GM21423 (cell line): ENCODE measurements around the gene HBZ.
"Not testable (repeated sequence)": the region's sequence is repeated elsewhere in the genome, so short reads cannot be mapped to it uniquely, and the experiment has no call there.

Experiments
- ATAC-seq: cut with Tn5 transposase; IDR thresholded peaks from one replicate; pipeline ENCODE4 v1.9.1; 2021; ENCODE audit warnings: mild to moderate bottlenecking, moderate library complexity; ENCODE audit not compliant: unreplicated experiment

HBZ gene

DNA sequence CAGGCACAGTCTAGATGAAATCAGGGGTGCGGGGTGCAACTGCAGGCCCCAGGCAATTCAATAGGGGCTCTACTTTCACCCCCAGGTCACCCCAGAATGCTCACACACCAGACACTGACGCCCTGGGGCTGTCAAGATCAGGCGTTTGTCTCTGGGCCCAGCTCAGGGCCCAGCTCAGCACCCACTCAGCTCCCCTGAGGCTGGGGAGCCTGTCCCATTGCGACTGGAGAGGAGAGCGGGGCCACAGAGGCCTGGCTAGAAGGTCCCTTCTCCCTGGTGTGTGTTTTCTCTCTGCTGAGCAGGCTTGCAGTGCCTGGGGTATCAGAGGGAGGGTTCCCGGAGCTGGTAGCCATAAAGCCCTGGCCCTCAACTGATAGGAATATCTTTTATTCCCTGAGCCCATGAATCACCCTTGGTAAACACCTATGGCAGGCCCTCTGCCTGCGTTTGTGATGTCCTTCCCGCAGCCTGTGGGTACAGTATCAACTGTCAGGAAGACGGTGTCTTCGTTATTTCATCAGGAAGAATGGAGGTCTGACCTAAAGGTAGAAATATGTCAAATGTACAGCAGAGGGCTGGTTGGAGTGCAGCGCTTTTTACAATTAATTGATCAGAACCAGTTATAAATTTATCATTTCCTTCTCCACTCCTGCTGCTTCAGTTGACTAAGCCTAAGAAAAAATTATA is 25.7 kb downstream of the HBZ start:
- no peak for ATAC-seq

DNA sequence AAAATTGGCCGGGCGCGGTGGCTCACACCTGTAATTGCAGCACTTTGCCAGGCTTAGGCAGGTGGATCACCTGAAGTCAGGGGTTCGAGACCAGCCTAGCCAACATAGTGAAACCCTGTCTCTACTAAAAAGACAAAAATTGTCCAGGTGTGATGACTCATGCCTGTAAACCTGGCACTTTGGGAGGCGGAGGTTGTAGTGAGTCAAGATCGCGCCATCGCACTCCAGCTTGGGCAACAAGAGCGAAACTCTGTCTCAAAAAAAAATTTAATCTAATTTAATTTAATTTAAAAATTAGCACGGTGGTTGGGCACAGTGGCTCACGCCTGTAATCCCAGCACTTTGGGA is 26.2 kb downstream of the HBZ start:
- no peak for ATAC-seq

DNA sequence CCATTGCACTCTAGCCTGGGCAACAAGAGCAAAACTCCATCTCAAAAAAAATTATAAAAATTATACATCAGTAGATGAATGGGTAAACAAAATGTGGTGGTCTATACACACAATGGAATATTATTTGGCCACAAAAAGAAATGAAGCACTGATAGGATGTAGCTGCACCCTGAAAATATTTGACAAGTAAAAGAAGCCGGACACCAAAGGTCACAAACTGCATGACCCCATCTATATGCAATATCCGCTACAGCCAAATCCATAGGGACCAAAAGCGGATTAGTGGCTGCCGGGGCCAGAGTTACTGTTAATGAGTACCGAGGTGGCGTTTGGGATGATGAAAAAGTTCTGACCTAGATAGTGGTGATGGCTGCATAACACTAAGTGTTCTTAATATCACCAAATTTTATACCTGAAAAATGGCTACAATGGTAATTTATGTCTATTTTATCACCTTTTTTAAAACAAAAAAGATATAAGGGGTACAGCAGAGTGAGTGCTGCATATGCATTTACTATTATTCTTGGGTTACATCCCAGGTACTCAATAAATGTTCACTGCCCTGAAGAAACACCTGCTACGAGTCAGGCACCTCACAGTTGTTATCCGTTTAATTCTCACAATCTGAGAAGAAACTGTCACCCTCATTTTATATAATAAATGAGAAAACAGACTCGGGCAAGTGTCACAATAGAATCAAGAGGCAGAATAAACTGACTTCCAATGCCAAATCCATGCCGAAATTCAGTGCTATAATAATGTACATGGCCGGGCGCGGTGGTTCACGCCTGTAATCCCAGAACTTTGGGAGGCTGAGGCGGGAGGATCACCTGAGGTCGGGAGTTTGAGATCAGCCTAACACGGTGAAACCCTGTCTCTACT is 27.0 kb downstream of the HBZ start:
- ATAC-seq: no peak

GRCh38 chr16:180101-180675 is 27.7 kb downstream of the HBZ start, which contains the start of gene HBQ1:
HBQ1 (plus strand) TSS chr16:180459; CDS start chr16:180487, 28 bp downstream.
- ATAC-seq: no peak

- ATAC-seq: no peak
Observed at GRCh38 chr16:180681-181564, 28.5 kb downstream of the HBZ start.

DNA sequence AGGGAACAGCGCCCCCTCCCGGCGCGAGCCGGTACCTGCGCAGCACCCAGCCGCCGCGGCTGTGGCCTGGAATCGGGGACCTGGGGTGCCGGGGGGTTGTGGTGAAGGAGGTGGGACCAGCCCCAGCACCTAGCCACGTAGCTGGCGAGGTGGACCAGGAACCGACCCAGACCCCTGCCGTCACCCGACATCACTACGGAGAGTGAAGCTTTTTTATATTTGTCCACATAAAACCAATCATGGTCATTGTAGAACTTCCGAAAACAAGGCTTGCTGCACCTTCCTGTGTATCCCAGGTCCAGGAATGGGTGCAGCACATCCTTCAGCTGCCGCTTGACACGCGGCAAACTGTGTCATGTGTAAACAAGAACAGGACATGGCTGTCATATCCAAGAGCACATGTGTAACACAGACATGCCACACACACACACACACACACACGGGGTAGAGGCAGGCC is 29.1 kb downstream of the HBZ start:
- ATAC-seq: no peak

- ATAC-seq: no peak
Observed at GRCh38 chr16:183005-183404, 30.6 kb downstream of the HBZ start.

DNA sequence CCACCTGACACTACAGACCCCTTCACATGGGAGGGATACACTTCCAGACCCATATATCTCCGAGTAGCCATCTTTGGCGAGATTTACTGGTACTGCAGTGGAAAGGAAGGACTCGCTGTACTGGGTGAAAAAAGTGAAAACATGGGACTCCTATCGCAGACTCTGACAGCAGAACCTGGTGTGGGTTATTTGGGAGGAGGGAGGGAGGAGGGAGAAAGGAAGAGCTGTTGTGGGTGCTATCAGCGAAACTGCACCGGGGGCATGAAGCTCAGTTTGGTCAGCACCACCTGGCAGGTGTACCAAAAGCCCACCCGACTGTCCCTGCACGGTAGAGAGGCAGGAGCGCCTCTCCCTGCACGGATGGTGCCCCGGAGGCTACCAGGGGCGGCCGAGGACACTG is 32.8 kb downstream of the HBZ start:
- no peak for ATAC-seq

- ATAC-seq: no peak
Observed at GRCh38 chr16:185691-186090, 33.2 kb downstream of the HBZ start.

DNA sequence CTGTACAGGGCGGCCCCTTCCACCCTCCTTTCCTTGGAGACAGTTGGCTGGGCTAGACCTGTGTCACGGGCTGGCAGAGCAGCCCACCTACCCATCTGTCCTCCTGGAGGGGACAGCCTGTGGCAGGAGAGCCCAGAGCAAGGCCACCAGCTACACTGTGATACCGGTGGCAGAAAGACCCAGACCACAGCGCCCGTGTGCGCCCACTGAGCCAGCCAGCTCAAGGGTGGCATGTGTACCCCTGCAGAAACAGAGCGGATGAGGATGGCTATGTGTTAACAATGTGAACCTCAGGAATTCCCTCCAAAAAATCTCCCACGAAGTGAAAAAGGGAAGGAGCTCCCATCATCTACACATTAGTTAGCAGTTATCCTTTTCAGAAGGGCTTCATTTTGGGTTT is 34.9 kb downstream of the HBZ start:
- no peak for ATAC-seq

DNA sequence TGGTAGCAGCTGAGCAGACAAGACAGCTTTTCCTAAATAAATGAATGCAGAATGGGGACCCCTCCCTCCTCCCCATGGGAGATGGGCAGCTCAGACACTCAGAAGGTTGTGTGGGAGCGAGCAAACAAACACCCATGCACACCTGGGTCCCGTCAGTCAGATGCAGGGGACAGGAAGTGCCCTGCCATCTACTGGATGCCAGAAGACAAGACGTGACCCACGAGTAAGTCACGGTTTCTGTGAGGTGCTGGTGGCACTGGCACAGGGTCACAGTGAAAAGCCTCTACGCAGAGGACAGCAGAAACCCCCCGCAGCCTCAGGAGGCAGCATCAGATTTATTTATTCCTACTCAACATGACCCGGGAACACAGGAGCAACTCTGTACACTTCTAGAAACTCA is 36.2 kb downstream of the HBZ start:
- no peak for ATAC-seq

DNA sequence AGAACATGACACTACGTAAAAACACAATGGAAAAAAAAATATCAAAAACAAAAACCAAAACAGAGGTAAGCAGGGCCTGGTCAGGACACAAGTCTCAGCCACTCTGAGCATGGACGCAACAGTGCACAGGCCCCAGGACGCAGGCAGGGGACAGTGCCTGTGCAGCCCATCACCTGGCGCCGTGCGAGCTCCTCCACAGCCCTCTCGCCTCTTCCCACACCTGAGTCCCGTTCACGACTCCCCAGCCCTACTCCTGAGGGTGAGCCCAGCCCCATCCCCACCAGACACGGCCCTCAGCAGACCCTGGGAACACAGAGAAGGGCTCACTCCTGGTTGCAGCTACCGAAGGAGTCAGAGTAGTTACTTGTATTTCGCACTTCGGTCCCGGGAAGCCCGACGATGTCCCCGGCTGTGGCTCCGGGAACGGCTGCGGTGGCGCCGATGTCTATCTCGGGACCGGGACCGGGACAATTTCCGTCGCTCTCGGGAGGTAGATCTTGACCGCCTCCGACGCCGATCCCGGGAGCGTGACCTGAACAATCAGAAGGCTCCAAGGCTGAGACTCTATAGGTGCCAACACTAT is 37.3 kb downstream of the HBZ start:
- no peak for ATAC-seq

DNA sequence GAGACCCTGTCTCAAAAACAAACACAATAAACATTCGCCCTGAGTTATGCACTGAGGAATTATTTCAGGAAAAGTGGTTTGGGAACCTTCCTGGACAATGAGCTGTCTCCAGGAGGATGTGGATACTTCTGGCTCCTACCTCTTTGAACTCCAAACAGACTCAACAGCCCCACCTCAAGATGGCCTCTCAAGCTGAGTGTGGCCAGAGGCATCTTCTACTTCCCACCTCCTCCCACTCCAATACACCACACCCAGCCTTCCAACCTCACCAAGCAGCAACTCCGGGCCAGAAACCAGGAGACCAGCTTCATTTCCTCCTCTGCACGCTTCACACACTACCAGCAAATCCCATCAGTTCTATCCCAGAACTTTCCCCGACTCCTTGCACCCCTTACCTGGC is 39.4 kb downstream of the HBZ start:
- no peak for ATAC-seq

DNA sequence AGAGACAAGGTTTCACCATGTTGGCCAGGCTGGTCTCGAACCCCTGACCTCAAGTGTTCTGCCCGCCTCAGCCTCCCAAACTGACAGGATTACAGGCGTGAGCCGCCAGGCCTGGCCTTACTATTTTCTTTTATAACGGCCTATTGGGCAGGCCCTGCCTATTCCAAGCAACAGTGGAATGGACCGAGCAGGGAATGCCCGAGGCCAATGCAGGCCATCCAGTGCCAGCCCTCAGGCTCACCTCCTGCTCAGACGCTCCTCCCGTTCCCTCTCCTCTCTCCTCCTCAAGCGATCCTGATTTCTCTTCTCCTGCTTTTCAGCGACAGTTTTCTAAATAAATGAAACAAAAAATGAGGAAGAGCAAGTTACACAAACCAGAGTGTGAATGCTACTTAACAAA is 40.2 kb downstream of the HBZ start:
- ATAC-seq: no peak

DNA sequence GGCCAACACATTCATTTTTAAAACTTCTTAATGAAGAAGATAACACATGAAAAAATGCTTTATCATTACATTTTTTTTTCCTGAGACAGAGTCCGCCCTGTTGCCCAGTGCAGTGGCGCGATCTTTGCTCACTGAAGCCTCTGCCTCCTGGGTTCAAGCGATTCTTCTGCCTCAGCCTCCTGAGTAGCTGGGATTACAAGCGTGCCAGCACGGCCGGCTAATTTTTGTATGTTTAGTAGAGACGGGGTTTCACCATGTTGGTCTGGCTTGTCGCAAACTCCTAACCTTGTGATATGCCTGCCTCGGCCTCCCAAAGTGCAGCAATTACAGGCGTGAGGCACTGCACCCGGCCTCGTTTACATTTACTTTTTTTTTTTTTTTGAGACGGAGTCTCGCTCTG is 41.0 kb downstream of the HBZ start:
- no peak for ATAC-seq

- no peak for ATAC-seq
Observed at GRCh38 chr16:194516-194915, 42.1 kb downstream of the HBZ start.

GRCh38 chr16:200388-200787 is 47.9 kb downstream of the HBZ start:
- ATAC-seq: no peak

- no peak for ATAC-seq
Observed at GRCh38 chr16:203246-203645, 50.8 kb downstream of the HBZ start.

- not testable (repeated sequence) for ATAC-seq
Observed at GRCh38 chr16:204046-204445, 51.6 kb downstream of the HBZ start.
